ENCODE data around the gene BMI1.

DNA sequence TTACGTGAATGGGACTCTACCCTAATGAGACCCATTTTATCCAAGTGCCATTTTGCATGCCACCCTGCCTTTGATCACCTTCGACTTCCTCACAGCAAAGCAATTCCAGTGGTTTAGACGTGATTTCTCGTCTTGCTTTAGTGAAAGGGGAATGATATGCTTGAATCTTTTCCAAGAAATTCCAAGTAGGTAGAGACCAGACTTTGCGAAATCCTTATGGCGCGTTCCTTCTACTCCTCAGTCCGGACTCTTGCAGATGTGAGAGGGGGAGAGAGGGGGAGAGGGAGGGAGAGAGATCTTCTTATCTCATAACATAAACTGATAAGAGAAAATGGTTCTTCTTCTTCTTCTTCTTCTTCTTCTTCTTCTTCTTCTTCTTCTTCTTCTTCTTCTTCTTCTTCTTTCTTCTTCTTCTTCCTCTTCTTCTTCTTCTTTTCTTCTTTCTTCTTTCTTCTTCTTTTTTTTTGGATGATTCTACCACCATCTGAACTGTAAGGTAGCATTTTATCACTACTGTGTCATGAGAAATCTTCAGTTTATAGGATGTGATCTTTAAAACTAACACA is 25.3 kb downstream of the BMI1 start:
- TF ChIP-seq, protein P1, sequence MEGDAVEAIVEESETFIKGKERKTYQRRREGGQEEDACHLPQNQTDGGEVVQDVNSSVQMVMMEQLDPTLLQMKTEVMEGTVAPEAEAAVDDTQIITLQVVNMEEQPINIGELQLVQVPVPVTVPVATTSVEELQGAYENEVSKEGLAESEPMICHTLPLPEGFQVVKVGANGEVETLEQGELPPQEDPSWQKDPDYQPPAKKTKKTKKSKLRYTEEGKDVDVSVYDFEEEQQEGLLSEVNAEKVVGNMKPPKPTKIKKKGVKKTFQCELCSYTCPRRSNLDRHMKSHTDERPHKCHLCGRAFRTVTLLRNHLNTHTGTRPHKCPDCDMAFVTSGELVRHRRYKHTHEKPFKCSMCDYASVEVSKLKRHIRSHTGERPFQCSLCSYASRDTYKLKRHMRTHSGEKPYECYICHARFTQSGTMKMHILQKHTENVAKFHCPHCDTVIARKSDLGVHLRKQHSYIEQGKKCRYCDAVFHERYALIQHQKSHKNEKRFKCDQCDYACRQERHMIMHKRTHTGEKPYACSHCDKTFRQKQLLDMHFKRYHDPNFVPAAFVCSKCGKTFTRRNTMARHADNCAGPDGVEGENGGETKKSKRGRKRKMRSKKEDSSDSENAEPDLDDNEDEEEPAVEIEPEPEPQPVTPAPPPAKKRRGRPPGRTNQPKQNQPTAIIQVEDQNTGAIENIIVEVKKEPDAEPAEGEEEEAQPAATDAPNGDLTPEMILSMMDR (IDR thresholded peaks at IDR 0.05 in 2 of 3, conservative IDR thresholded peaks at IDR 0.05 in 1 of 3; ENCODE audit: borderline replicate concordance in 1 of 3, insufficient read depth in 1 of 3, low read depth in 2 of 3, low read length in 2 of 3) = no peak
- TF ChIP-seq POLR2A (IDR thresholded peaks at IDR 0.05; ENCODE audit: borderline replicate concordance, extremely low read depth, insufficient read depth, insufficient read length) (no peak), JUND (IDR thresholded peaks at IDR 0.05) (no peak), EZH2phosphoT487 (IDR thresholded peaks at IDR 0.05; ENCODE audit: borderline replicate concordance) (no peak), YY1 (IDR thresholded peaks at IDR 0.05; ENCODE audit: extremely low read depth, insufficient replicate concordance, low read depth, low read length) (no peak), EZH2 (IDR thresholded peaks at IDR 0.05) (no peak), POLR2AphosphoS5 (IDR thresholded peaks at IDR 0.05; ENCODE audit: low read depth, low read length) (no peak), EGR1 (IDR thresholded peaks at IDR 0.05; ENCODE audit: low read depth) (no peak), RAD21 (IDR thresholded peaks at IDR 0.05; ENCODE audit: low read depth) (no peak), CBX3 (IDR thresholded peaks at IDR 0.05; ENCODE audit: low read depth) (no peak), CEBPB (IDR thresholded peaks at IDR 0.05; ENCODE audit: low read depth) (no peak), MAX (IDR thresholded peaks at IDR 0.05) (no peak)
- TF ChIP-seq, protein P2, sequence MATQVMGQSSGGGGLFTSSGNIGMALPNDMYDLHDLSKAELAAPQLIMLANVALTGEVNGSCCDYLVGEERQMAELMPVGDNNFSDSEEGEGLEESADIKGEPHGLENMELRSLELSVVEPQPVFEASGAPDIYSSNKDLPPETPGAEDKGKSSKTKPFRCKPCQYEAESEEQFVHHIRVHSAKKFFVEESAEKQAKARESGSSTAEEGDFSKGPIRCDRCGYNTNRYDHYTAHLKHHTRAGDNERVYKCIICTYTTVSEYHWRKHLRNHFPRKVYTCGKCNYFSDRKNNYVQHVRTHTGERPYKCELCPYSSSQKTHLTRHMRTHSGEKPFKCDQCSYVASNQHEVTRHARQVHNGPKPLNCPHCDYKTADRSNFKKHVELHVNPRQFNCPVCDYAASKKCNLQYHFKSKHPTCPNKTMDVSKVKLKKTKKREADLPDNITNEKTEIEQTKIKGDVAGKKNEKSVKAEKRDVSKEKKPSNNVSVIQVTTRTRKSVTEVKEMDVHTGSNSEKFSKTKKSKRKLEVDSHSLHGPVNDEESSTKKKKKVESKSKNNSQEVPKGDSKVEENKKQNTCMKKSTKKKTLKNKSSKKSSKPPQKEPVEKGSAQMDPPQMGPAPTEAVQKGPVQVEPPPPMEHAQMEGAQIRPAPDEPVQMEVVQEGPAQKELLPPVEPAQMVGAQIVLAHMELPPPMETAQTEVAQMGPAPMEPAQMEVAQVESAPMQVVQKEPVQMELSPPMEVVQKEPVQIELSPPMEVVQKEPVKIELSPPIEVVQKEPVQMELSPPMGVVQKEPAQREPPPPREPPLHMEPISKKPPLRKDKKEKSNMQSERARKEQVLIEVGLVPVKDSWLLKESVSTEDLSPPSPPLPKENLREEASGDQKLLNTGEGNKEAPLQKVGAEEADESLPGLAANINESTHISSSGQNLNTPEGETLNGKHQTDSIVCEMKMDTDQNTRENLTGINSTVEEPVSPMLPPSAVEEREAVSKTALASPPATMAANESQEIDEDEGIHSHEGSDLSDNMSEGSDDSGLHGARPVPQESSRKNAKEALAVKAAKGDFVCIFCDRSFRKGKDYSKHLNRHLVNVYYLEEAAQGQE (IDR thresholded peaks at IDR 0.05; ENCODE audit: low read depth) = no peak
